SK-N-SH (cell line): ENCODE results near the gene GRIK3. TPM values are rescaled to one million over a fixed set of nuclear protein-coding genes. Genes with fewer than 3 reads are reported as not detected.

Experiments used
- CTCF ChIA-PET: fragments of 300-600, 350-600 bp; formaldehyde crosslinking; extraction: SDS; loops from one replicate; lab custom pipeline; 2021; lab: Yijun Ruan, JAX
- POLR2A ChIA-PET: fragments of 350-600 bp; sonication (Branson Sonifier 250); formaldehyde crosslinking; extraction: SDS; loops from one replicate; lab custom pipeline; 2020; ENCODE audit warnings: antibody characterized with exemption, inconsistent platforms; lab: Yijun Ruan, JAX
- DNase-seq: peaks from one replicate; pipeline ENCODE4 v3.0.0; 2012
- H2AFZ ChIP-seq: fragments of 200-600 bp; sonication (generic); 2 replicates; pipeline ENCODE4 v1.8.1; 2016; ENCODE audit warnings: antibody characterized with exemption, mild to moderate bottlenecking, low read depth
- H3F3A ChIP-seq: fragments of 200-600 bp; sonication (generic); replicated peaks from 2 replicates; pipeline ENCODE3; 2016; ENCODE audit warnings: antibody characterized with exemption, mild to moderate bottlenecking; ENCODE audit not compliant: insufficient read depth
- H3K27ac ChIP-seq, 2 experiments: fragments of 200-500 bp in 1 of 2; fragments of 200-600 bp in 1 of 2; sonication (Bioruptor generic) in 1 of 2; sonication (generic), shearing (Covaris generic) in 1 of 2; 2 replicates each; pipeline versions ENCODE4 v1.5.1 to v1.6.1; 2014 to 2016; ENCODE audit warnings: low read depth in 2 of 2, inconsistent platforms in 1 of 2, low read length in 1 of 2, mild to moderate bottlenecking in 1 of 2, mixed read lengths in 1 of 2
- H3K27me3 ChIP-seq: fragments of 200-600 bp; sonication (generic), shearing (Covaris generic); 2 replicates; pipeline ENCODE4 v1.6.1; 2016; ENCODE audit warnings: mixed run types; ENCODE audit not compliant: insufficient read depth
- H3K36me3 ChIP-seq, 2 experiments: fragments of 200-500 bp in 1 of 2; fragments of 200-600 bp in 1 of 2; sonication (Bioruptor generic) in 1 of 2; sonication (generic) in 1 of 2; replicated peaks in 1 of 2; 2 replicates each; pipeline versions ENCODE3 to v1.5.1; 2014 to 2016; ENCODE audit warnings: low read length in 1 of 2, mild to moderate bottlenecking in 1 of 2; ENCODE audit not compliant: insufficient read depth in 2 of 2, control insufficient read depth in 1 of 2
- H3K4me1 ChIP-seq, 2 experiments: fragments of 200-500 bp in 1 of 2; fragments of 200-600 bp in 1 of 2; sonication (Bioruptor generic) in 1 of 2; sonication (generic), shearing (Covaris generic) in 1 of 2; 2 replicates each; pipeline versions ENCODE4 v1.5.1 to v1.6.1; 2014 to 2016; ENCODE audit warnings: low read depth in 1 of 2, low read length in 1 of 2, mixed run types in 1 of 2; ENCODE audit not compliant: insufficient read depth in 2 of 2, control insufficient read depth in 1 of 2
- H3K4me2 ChIP-seq: fragments of 200-600 bp; sonication (generic), shearing (Covaris generic); 2 replicates; pipeline ENCODE4 v1.6.1; 2017; ENCODE audit warnings: mixed run types
- H3K4me3 ChIP-seq, 2 experiments: fragments of 200-500 bp in 1 of 2; fragments of 200-600 bp in 1 of 2; sonication (Bioruptor generic) in 1 of 2; sonication (generic), shearing (Covaris generic) in 1 of 2; 2 replicates each; pipeline versions ENCODE4 v1.5.1 to v1.8.1; 2014 to 2016; ENCODE audit warnings: low read depth in 2 of 2, inconsistent platforms in 1 of 2, low read length in 1 of 2, mild to moderate bottlenecking in 1 of 2, mixed read lengths in 1 of 2, moderate library complexity in 1 of 2
- H3K79me2 ChIP-seq: fragments of 200-600 bp; sonication (generic); 2 replicates; pipeline ENCODE4 v1.8.1; 2017; ENCODE audit warnings: mild to moderate bottlenecking; ENCODE audit not compliant: insufficient read depth
- H3K9ac ChIP-seq: fragments of 200-600 bp; sonication (generic); 2 replicates; pipeline ENCODE4 v1.6.1; 2017; ENCODE audit warnings: mixed run types
- H3K9me2 ChIP-seq: fragments of 200-600 bp; sonication (generic); 2 replicates; pipeline ENCODE4 v1.6.1; 2017; ENCODE audit warnings: mixed run types
- H3K9me3 ChIP-seq: fragments of 200-600 bp; sonication (generic); 2 replicates; pipeline ENCODE4 v1.6.1; 2017; ENCODE audit warnings: mixed run types, mild to moderate bottlenecking, moderate library complexity
- H4K20me1 ChIP-seq: fragments of 200-600 bp; sonication (generic); 2 replicates; pipeline ENCODE4 v1.6.1; 2017; ENCODE audit warnings: mild to moderate bottlenecking, mixed run types; ENCODE audit not compliant: insufficient read depth
- FOXM1 ChIP-seq: IDR thresholded peaks from 2 replicates; pipeline ENCODE4 v1.4.0; 2012; ENCODE audit warnings: low read depth, mild to moderate bottlenecking
- GATA2 ChIP-seq: sonication (generic); formaldehyde crosslinking; IDR thresholded peaks from 2 replicates; pipeline ENCODE4 v1.5.0; 2020; ENCODE audit warnings: mild to moderate bottlenecking, missing genetic modification reagents
- JUND ChIP-seq: IDR thresholded peaks from 2 replicates; pipeline ENCODE4 v1.4.0; 2012
- MEF2A ChIP-seq: IDR thresholded peaks from 2 replicates; pipeline ENCODE4 v1.4.0; 2012; ENCODE audit warnings: low read depth, borderline replicate concordance
- MXI1 ChIP-seq: IDR thresholded peaks from 2 replicates; pipeline ENCODE4 v1.6.1; 2012; ENCODE audit warnings: mild to moderate bottlenecking, low read depth, low read length, improper control_type of control experiment
- NRF1 ChIP-seq: IDR thresholded peaks from 2 replicates; pipeline ENCODE4 v1.6.1; 2012; ENCODE audit warnings: low read depth, mild to moderate bottlenecking, low read length
- POLR2AphosphoS5 ChIP-seq: IDR thresholded peaks from 2 replicates; pipeline ENCODE4 v1.6.1; 2012; ENCODE audit warnings: low read depth, low read length
- REST ChIP-seq: IDR thresholded peaks from 2 replicates; pipeline ENCODE4 v1.6.1; 2012; ENCODE audit warnings: mild to moderate bottlenecking, low read depth, low read length, moderate library complexity
- SIN3A ChIP-seq: IDR thresholded peaks from 2 replicates; pipeline ENCODE4 v1.6.1; 2012; ENCODE audit warnings: low read depth, mild to moderate bottlenecking, low read length, moderate library complexity, borderline replicate concordance
- TCF12 ChIP-seq: IDR thresholded peaks from 2 replicates; pipeline ENCODE4 v1.4.0; 2012
- USF1 ChIP-seq: IDR thresholded peaks from 2 replicates; pipeline ENCODE4 v1.4.0; 2012; ENCODE audit warnings: low read depth, borderline replicate concordance
- ZBTB33 ChIP-seq: IDR thresholded peaks from 2 replicates; pipeline ENCODE4 v1.4.0; 2012; ENCODE audit warnings: low read depth, borderline replicate concordance
- WGBS: methylation state at CpG from one replicate; pipeline ENCODE4 v1.1.6; 2017; ENCODE audit warnings: low lambda C conversion rate; 5-methylcytosine and 5-hydroxymethylcytosine counted together
- polyA plus RNA-seq, 3 experiments: library from polyadenylated mRNA; depleted of rRNA; stranded (reverse); fragments of >200 nt; gene quantifications; 2 replicates each; pipeline ENCODE4 v1.2.3, GENCODE V29; 2012
- TF ChIP-seq, protein P1 (sequence below): IDR thresholded peaks from 2 replicates; pipeline ENCODE4; 2012

Gene GRIK3
- polyA plus RNA-seq, 1 of the 3 experiments (the other 2 are of a cell fraction) = not detected

DNA sequence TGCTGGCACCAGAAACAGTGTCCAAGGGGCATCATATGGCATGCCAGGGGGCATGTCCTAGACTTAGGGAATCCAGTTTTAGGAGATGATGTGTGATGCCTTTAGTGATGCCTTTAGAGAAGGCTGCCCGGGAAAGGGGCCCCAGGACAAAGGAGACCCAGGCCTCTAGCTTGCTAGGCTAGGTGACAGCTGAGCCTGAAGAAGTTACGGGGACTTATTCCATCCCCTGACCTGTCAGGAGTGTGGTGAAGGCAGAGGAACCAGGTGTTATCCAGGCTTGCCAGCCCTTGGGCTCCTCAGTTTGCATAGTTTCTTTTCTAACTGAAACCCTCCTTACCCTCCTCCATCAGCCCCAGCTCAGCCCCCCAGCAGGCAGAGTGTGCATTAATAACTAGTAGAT, 281.9 kb downstream of the GRIK3 start:
- 11% methylated on average over 1 of the region's 2 CpGs for WGBS

DNA sequence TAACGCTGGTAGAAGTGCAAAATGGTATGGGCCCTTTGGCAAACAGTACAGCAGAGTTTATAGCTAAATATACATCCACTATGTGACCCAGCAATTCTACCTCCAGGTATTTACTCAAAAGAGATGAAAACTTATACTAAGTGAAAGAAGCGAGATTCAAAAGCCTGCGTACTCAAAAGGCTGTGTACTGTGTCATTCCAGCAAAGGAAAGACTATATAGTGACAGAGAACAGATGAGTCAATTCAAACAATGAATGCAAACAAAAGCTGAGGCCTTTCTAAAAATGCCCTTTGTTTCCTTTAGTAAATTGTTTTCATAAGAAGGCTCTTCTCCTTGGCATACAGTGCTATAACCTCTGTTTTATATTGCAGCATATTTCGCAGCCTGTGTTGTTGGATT, 282.8 kb downstream of the GRIK3 start:
- H3K4me1 ChIP-seq = no peaks in the 10 kb centered on the region; a peak in 1 of 4 replicates
- H3K27me3 ChIP-seq = no peaks in the 10 kb centered on the region
- POLR2A ChIA-PET = no interaction called here

More for the DNA sequence above, 281.9 kb downstream of the GRIK3 start:
- Histone ChIP-seq H3F3A (no peaks in the 10 kb centered on the region), H3K9me3 (no peaks in the 10 kb centered on the region; the same call in 1 of the 2 replicates), H2AFZ (no peak overlapping the region), H3K9ac (no peak overlapping the region), H3K4me1 (no peaks in the 10 kb centered on the region; a peak in 1 of 4 replicates), H3K4me2 (no peak overlapping the region), H3K27ac (no peak overlapping the region), H4K20me1 (no peaks in the 10 kb centered on the region), H3K27me3 (no peaks in the 10 kb centered on the region), H3K4me3 (no peak overlapping the region), H3K9me2 (no peaks in the 10 kb centered on the region), H3K36me3 (no peaks in the 10 kb centered on the region), H3K79me2 (no peaks in the 10 kb centered on the region)
- no peak for DNase-seq
- CTCF ChIA-PET = interaction anchor here (1.5 to 1.7 kb wide), 2 partner anchors 11 to 26 kb away, joined by 3 to 4 read pairs; no protein-coding TSS in a partner anchor
- TF ChIP-seq ZBTB33 = no peak
- TF ChIP-seq POLR2AphosphoS5 = no peak
- TF ChIP-seq TCF12 = no peak
- TF ChIP-seq NRF1 = no peak
- TF ChIP-seq, protein P1, sequence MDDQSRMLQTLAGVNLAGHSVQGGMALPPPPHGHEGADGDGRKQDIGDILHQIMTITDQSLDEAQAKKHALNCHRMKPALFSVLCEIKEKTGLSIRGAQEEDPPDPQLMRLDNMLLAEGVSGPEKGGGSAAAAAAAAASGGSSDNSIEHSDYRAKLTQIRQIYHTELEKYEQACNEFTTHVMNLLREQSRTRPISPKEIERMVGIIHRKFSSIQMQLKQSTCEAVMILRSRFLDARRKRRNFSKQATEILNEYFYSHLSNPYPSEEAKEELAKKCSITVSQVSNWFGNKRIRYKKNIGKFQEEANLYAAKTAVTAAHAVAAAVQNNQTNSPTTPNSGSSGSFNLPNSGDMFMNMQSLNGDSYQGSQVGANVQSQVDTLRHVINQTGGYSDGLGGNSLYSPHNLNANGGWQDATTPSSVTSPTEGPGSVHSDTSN = no peak
- TF ChIP-seq MXI1 = no peak
- TF ChIP-seq GATA2 (CRISPR knock-in tag) = no peak
- no peak for TF ChIP-seq MEF2A
- no peak for TF ChIP-seq SIN3A
- POLR2A ChIA-PET = no interaction called here

More for the DNA sequence above, 282.8 kb downstream of the GRIK3 start:
- no peaks in the 10 kb centered on the region for H3K36me3 ChIP-seq
- H3F3A ChIP-seq = no peaks in the 10 kb centered on the region
- no peak overlapping the region for H3K9ac ChIP-seq
- no peak for DNase-seq
- H3K4me3 ChIP-seq = no peak overlapping the region
- H4K20me1 ChIP-seq = no peaks in the 10 kb centered on the region
- 36% methylated on average over 4 of the region's 4 CpGs for WGBS
- H3K27ac ChIP-seq = no peak overlapping the region
- no peak overlapping the region for H3K4me2 ChIP-seq
- TF ChIP-seq USF1 (no peak), FOXM1 (no peak), TCF12 (no peak), JUND (no peak), REST (no peak)
- TF ChIP-seq, protein P1 = no peak
- no peaks in the 10 kb centered on the region for H3K79me2 ChIP-seq
- CTCF ChIA-PET = interaction anchor here (1.1 to 1.7 kb wide), 2 partner anchors 13 to 27 kb away, joined by 3 read pairs; no protein-coding TSS in a partner anchor
- no peak overlapping the region for H2AFZ ChIP-seq
- no peaks in the 10 kb centered on the region; the same call in 1 of the 2 replicates for H3K9me3 ChIP-seq
- H3K9me2 ChIP-seq = no peaks in the 10 kb centered on the region
